ENCODE data around the gene CEBPB.

CEBPB gene

DNA sequence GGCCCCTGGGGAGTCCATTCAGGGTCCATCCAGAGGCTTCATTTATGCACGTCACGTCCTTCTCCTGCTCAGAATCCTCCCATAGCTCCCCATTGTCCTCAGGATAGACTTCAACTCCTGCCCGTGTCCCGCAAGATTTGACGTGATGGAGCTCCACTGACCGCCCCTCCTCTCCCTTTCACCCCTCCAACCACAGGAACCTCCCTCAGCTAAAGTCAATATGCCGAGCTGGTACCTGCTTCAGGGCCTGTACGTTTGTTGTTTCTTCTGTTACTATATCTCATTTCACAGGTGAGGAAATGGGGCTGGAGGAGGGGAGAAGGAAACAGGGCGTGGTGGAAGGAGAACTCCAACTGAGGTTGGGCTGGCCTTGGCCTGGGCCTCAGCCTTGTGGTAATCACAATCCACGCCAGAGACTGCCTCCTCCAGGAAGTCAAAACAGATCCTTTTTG lies 38.6 kb downstream of the CEBPB start:
- no peak for DNase-seq (ENCODE audit: low read depth)

- no peak for DNase-seq (ENCODE audit: low read depth)
These were observed 39.6 kb downstream of the CEBPB start for GRCh38 chr20:50230184-50230583.

DNA sequence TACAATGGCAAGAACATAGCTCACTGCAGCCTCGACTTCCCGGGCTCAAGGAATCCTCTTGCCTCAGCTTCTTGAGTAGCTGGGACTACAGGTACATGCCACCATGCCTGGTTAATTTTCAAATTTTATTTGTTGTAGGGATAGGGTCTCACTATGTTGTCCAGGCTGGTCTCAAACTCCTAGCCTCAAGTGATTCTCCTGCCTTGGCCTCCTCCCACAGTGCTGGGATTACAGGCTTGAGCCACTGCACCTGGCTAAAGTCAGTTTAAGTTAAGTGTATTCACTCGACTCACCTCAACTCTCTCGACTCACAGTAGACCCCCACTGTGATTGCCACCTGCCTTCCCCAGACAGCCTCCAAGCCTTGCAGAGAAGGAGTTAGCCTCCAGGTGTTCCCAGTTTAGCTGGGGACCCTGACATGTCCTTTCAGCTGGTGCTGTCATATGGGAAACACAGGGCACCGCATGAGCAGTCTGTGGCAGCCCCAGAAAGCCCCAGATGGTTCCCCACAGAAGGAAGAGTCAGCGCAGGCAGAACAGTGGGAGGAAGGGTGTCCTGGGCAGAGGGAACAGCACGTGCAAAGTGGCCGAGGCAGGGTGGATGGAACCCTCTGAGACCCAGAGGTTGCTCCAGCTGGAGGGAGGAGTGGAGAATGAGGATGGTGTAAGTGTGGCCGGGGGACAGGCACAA lies 40.4 kb downstream of the CEBPB start:
- no peak for DNase-seq (ENCODE audit: low read depth)

GRCh38 chr20:50231854-50232253 lies 41.2 kb downstream of the CEBPB start:
- no peak for DNase-seq (ENCODE audit: low read depth)

DNA sequence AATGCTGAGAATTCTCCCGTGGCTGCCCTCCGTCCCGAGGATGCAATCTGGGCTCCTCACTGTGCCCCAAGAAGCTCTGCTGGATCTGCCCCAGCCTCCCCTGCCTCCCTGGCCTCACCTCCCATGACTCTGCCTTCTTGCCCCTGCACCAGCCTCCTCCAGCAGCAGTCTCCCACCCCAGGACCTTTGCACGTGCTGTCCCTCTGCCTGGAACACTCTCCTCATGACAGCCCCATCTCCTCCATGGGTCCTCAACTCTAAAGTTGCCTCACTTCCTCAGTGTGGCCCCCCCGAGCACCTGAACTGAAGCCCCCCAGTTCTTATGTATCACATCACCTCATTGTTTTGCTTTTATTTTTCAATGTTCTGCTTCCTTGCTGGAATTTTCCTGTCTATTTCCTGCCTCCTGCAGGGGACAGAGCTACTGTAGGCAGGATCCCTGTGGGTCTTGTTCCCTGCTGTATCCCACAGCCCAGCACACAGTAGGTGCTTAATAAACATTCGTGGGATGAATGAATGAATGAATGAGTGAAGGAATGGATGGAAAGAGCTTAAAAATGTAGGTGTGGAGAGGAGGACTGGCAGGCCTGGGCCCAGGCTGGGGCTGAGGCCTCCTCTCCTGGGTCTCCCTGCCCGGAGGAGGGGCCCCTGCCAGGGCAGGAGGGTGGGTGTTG lies 42.2 kb downstream of the CEBPB start:
- DNase-seq (ENCODE audit: low read depth), result no peak

- no peak for DNase-seq (ENCODE audit: low read depth)
These were observed 42.9 kb downstream of the CEBPB start for GRCh38 chr20:50233325-50234212.

DNA sequence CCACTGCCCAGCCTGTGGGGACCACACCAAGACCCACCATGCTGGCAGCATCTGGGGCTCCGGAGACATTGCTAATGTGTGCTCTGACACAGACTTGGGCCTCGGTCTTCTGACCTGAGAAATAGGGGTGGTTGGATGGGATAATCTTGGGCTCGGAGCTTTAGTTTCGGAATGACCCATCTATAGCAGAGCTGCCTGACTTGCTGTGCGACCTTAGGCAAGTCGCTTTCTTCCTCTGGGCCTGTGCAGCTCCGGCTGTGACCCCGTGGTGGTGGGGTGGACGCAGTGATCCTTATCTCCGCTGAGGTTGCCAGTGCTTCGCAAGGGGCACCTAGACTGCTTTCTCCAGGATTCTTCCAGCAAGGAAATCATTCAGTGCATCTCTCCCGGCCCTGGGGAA lies 43.7 kb downstream of the CEBPB start:
- no peak for DNase-seq (ENCODE audit: low read depth)

DNA sequence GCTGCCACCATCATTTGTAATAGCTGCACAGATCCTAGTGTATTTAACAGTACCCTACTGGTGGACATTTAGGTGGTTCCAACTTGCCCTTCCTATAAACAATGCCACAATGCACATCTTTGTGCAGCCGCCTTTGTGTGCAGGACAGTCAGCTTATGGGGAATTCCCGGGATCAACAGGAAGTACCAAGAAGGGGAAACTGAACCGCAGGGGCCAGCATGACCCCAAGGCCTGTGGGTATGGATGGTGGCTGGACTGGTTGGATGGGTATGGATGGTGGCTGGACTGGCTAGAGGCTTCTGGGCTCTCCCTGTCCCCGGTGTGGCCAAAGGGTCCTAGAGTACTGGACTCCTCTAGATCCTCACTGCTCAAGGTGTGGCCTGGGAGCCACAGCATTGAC lies 46.7 kb downstream of the CEBPB start:
- DNase-seq (ENCODE audit: low read depth), result no peak

DNA sequence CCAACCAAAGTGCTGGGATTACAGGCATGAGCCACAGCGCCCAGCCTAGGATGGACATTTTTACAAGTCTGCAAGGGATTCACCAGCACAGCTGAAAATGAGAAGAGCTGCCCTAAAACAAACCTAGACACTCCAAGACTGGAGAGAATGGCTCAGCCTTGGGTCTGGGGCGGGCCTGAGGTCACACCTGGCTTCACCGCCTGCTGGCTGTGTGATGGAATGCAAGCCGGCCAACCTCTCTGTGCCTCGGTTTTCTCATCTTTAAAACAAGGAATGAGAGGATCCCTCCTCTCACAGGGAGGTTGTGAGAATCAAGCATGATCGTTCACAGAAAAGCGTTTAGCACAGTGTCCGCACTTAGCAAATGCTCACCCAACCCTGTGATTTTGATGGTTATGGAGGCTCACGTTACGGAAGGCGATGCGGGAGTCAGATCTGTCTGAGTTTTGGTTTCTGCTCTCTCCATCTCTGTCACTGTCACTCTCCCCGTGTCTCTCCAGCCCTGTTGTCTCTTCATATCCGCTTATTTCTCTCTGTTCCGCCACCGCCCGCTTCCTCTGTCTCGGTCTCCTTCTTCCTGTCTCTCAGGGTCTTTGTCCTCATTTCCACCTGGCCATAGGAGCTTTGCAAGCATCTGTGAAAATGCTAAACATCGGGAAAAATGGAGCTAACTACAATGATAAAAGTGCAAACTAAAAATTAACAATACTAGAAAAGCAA lies 47.6 kb downstream of the CEBPB start:
- DNase-seq (ENCODE audit: low read depth), result no peak

- DNase-seq (ENCODE audit: low read depth), result no peak
These were observed 49.5 kb downstream of the CEBPB start for GRCh38 chr20:50240092-50240491.

DNA sequence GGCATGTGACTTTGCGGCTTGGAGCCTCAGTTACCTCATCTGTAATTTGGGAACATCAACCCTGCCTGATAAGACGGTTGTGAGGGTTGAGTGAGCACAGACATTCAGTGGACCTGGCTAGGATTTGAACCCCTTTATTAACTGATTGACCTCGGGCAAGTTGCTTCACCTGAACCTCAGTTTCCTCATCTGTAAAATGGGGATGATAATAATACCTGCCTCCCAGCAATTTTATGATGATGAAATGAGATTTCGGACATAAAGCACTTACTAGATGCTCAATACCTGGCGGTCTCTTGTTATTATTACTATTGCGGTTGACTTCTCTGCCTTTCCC lies 51.5 kb downstream of the CEBPB start:
- no peak for DNase-seq (ENCODE audit: low read depth)
